Astrocyte of the hippocampus (primary cell): Measurements from ENCODE around the gene FDXACB1.
A peak's percentile ranks its signal among the peaks of the same experiment; 100 is the strongest.

Experiments
- DNase-seq: peaks from one replicate; pipeline ENCODE4 v3.0.0; 2011; ENCODE audit warnings: low read depth, low spot score

The FDXACB1 gene, protein sequence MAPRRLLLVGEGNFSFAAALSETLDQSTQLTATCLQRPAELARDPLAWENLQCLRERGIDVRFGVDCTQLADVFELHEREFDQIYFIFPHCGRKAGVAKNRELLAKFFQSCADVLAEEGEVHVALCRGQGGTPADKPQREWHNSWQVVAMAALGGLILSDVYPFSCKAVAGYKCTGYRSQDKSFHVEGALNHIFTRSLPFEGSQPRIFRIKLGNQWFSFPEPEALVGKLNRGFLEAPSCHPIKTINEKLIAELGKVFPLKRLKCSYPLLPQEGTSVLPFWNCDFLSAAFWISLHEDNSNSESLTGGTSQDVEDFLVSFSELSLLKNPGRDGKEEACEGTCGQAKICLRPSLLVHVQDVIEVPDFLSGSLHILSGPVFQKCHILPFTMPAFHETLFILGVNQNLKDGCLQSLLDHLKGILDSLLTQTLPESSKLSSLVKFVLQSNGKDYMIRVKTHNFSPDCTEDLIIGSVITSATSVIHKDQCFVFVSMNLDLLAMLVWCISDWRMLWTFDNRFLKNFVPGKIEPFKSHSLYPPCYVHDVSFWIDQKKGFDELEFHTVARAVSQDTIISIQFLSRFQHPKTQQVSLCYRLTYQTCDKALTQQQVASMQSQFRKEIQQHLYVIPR

DNA sequence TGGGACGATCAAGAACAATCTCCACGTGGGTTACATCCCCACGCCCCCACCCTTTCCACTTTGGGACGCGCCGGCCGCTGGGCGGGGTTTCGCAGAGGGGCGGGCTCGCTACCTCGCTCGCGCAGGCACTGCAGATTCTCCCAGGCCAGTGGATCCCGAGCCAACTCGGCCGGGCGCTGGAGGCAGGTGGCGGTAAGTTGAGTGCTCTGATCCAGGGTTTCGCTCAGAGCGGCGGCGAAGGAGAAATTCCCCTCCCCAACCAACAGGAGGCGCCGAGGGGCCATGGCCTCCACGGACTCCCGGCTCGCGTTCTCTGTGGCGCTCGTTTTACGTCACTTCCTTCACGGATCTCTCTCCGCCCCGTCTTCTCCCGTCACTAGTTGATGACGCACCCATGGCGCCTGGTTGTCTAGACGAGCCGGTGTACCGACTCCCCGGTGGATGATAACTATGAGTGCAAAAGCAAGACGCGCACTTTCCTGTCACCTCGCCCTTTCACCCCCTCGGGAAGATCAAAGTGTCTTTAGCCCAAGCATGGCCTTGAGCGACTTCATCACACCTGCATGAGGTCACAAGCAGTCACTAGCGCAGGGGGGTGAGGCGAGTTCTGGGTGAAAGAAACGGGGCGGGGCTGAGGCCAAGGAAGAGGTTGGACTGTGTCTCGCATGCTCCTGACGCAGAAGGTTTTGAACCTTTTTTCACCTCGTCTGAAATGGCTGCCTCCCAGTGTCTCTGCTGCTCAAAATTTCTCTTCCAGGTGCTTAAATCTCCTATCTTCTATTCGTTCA is at the start of gene FDXACB1, which contains the start of gene CFAP68:
TSS of gene FDXACB1 (minus strand) at position 317 of the 788 bp plus-strand sequence. CDS start at position 284, 33 bp downstream.
TSS of gene CFAP68 (plus strand) at position 693 of the 788 bp plus-strand sequence. CDS start at position 713, 20 bp downstream.
- DNase-seq, result peak; percentile 99

DNA sequence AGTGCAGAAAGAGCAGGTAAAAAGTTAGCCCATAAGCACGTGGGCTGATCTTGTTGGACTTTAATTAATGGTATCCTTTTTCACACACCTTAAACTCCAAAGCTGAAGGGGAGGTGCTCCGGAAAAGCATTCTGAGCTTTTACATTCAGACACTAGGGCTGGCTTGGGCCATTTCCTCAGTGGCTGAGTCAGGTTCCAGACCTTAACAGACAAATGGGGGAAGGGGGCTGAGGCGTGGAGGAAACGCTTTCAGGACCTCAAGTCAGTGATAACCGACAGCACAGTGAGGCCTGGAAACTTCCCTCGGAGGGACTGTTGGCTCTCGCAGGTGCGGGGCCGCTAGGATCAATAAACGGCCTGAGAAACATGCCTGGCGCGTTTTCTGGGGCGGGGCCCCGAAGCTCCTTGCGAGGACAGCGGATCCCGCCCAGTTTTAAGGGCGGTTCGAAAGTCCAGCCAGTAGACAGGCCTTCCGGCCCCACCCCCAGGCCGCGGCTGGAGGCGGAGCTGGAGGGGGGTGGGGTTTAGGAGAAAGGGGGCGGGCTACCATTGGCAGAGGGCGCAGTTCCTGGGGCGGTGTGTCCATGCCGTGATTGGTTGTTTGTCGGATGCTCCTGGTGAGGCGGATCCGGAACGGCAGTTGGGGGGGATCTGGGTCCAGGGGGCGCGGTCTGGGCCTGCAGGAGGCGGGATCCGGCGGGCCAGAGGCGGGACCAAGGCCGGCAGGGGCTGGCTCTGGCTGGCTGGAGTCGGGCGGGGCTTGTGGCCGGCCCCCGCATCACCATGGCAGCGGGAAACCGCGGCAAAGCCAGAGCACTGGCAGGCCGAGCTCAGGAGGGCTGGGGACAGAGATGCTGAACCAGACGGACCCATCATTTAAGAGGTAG is 47.8 kb upstream of the FDXACB1 start:
- peak; percentile 99 for DNase-seq

DNA sequence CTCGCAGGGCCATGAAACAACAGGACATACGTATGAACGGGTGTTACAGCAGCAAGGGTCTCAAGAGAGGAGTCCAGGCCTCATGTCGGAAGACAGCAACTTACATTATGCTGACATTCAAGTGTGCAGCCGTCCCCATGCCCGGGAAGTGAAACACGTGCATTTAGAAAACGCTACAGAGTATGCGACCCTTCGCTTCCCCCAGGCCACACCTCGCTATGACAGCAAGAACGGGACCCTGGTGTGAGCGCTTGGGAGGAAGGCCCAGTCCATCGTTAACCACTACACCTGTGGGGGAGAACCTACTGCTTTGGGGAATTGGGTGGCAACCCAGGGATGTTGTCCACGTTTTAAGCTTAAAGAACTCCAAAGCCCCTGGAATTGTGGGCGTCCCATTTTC is 47.0 kb upstream of the FDXACB1 start:
- no peak for DNase-seq

DNA sequence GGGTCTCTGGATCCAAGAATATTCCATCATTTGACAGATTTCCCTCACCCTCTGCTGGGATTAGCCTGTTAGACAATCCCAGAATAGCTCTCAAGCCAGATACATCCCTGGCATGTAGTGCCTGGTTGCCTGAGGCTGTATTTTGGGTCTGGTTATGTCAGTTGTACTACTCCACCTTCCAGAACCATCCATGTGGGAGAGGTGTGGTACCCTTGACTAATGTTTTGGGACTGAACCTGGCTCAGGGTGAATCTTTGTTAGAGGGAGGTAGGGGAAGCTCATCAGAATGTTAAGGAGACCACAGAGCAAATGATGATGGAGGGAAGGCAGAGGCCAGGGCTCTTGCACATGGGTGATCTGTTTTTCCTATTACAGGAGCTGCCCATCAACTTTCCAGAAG is 45.0 kb upstream of the FDXACB1 start:
- DNase-seq, result no peak

DNA sequence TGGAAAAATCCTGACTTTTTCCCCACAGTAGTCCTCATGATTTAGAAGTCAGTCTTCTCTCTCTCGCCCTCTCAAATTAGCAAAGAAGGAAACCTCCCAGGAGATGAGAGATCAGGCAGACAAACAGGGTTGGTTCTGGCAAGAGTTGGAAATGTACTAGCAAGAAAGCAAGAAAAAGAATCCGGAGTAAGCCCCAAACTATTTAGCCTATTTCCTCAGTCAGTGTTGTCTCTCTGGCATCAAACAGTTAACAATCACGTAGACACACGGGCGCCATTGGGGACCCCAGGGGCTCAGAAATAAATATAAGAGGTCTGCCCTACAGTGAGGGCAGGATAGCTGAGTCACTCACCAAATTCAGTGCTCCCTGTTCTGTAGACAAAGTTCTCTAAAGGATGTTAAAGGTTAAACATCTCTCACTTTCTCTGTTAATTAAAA is 44.4 kb upstream of the FDXACB1 start:
- peak; percentile 44 for DNase-seq

DNA sequence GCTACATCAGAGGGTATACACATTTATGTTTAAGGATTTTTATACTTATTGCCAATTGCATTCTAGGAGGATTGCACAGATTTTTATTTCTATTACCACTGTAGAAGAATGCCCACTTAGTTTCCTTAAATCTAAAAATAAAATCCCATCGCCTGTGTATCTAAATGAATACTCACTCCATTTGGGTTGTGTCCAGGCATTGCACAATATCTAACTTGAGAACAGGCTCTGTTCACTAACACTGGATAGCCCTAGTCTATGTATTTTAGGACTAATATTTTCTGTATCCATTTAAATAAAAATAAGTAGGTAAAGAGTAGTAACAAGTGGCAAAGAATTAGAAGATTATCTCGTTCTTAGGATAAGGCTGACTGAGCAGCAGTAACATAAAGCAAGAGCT is 43.8 kb upstream of the FDXACB1 start:
- DNase-seq, result peak; percentile 73

DNA sequence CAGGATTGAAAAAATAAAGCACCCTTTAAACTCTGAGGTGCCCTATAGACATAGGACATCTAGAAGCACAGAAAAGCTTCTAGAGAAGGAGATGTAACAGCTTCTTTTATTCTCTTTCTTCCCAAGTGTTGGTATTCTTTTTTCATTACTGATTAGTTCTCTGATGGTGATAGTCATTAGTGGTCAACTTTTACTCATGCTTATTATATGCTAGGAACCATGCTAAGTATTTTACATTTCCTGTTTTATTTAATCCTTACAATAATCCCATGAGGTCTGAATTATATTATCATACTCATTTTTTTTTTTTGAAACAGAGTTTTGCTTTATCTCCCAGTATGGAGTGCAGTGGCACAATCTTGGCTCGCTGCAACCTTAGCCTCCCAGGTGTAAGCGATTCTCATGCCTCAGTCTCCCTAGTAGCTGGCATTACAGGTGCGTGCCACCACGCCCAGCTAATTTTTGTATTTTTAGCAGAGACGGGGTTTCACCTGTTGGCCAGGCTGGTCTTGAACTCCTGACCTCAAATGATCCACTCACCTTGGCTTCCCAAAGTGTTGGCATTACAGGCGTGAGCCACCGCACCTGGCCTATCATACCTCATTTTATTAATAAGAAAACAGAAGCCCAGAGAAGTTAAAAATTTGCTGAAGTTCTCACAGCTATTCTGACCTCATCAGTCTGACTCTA is 42.7 kb upstream of the FDXACB1 start:
- no peak for DNase-seq

DNA sequence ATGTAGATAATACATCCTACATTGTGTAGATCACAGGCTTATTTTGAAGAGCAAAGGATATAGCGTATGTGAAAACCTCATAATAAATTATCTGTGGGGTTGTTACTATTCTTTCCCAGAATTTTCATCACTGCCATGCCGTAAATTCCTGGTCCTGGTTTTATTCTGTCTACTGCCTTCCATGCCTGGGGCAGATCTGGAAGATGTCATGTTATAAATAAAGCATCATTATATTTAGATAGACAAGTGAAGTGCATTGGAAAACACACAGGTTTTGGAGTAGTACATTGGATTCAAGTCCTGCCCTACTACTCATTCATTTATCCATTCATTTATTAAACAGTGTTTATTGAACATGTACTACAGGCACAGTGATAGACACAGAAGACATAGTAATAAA is 41.9 kb upstream of the FDXACB1 start:
- DNase-seq, result no peak

DNA sequence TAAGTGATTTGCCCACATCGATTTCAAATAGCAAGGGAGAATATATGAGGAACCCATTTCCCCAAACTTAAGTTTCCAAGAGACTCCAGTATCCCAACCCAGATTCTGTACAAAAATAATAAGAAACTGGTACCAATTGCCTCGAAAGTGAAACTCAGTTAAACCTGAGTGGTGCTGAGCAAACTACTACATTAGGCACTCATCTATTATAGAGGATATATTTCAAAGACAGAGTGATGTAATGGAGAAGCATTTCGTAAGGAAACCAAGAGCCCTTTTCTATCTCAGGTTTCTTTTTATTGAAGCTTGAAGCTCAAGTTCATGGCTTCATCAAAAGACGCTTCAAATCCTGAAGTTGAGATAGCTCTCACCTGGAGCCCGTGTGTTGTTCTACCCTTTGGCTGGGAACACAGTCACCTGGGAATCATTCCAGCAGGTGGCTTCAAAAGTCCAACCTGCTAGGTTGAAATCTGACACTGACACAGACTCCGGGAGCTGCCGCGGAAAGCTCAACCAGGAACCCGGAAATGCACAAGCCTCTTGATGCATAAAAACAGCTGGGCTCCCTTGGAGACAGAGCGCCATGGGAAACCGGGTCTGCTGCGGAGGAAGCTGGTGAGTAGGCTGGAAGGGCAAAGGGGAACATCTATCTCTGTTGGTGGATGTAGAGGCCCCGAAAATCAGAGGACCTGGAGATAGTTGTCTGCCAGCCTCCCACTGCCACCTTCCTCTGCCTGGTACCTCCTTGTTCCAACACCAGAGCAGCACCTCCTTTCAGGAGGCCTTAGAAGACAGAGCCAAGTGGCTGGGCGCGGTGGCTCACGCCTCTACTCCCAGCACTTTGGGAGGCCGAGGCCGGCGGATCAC is 39.7 kb upstream of the FDXACB1 start, which contains the start of gene C11orf52:
TSS of gene C11orf52 (plus strand) at position 524 of the 867 bp plus-strand sequence. CDS start at position 584, 60 bp downstream.
- no peak for DNase-seq

DNA sequence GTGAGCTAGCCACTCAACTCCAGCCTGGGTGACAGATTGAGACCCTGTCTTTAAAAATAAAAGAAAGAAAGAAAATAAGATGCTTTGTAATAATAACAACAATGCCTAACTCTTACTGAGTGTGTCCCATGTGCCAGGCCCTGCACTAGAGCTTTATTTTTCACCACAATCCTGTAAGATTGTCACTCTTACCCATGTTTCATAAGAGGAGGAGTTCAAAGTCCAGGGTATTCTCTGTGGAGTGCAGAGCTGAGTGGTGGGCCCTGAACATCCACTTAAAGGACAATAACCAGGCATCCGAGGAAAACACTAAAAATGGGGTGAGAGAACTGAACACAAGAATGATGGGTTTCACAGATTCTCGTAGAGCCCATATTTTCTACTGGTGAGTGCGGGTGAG is 38.8 kb upstream of the FDXACB1 start:
- DNase-seq, result no peak

DNA sequence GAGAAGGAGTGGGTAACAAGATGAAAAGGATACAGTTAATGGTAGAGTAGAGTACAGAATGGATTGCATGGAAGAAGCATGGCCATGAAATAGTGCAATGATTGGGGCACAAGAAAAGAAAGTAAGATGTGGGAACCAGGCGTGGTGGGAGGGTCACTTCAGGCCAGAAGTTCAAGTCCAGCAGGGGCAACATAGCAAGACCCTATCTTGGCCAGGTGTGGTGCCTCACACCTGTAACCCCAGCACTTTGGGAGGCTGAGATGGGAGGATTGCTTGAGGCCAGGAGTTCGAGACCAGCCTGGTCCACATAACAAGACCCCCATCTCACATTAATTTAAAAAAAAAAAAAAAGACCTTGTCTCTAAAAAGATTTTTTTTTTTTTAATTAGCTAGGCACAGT is 38.3 kb upstream of the FDXACB1 start:
- DNase-seq, result no peak

DNA sequence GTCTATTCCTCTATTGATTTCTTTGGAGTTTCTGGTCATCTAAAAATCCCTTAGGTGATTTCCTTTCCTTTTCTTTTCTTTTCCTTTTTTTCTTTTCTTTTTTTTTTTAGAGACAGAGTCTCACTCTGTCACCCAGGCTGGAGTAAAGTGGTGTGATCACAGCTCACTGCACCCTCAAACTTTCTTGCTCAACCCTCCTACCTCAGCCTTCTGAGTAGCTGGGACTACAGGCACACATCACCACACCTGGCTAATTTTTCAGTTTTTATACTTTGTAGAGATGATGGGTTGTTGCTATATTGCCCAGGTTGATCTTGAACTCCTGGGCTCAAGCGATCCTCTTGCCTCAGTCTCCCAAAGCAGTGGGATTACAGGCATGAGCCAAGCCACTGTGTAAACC is 37.8 kb upstream of the FDXACB1 start:
- no peak for DNase-seq

DNA sequence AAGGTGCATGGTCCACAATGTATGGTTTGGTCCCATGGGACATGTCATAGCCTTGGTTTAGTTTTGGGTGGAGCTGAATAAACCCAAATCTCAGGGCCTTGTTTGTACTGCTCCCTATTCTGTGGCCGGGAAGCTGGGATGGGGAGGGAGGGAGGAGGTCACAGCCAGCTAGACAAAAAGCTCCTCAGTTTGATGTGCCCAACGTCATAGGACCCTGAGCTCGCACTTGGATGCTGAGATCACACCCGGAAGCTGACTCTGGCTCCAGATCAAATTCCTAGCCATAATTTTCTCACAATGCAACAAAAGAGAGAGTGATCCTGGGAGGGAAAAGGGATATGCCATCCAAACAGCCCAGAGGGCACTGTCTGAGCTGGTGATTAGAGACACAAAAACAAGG is 35.0 kb upstream of the FDXACB1 start:
- DNase-seq, result peak; percentile 89

DNA sequence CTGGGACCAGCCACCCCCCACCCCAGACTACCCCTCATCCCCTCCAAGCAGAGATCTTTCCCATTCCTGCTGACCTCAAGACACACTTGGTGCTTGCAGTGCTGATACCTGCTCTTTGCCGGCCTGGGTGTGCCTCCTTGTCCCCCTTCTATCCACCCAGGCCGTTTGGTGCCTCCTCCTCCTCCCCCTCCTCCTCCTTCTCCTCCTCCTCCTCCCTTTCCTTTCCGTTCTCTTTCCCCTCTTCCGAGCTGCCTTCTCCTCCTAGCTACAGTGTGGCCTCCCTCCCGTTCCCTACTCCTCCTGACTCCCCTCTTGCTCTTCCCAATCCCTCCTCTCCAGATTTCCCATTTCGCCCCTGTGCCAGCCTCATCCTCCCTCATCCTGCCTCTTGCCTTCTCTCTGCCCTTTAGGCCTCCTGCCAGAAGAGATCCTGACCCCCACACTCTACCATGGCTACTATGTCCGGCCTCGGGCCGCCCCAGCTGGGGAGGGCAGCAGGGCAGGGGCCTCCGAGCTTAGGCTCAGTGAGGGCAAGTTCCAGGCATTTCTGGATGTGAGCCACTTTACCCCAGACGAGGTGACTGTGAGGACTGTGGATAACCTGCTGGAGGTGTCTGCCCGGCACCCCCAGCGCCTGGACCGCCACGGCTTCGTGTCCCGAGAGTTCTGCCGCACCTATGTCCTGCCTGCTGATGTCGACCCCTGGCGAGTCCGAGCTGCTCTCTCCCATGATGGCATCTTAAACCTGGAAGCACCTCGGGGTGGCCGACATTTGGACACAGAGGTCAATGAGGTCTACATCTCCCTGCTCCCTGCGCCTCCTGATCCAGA is 34.3 kb upstream of the FDXACB1 start:
- DNase-seq, result no peak

DNA sequence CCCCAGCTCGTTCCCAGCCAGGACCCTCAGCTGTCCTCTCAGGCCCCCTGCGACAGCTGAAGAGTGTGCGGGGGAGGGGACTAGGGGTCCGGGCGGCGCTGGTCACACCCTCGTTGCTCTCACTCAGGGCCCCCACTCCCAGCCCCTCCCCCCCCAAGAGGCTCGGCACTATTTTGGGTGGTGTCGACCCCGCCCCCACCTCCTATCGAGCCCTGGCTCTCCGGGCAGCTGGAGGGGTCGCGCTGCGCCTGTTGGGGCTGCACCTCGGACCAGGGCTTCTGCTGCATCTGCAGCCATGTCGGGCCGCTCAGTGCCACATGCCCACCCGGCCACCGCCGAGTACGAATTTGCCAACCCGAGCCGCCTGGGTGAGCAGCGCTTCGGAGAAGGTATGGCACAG is 33.6 kb upstream of the FDXACB1 start, which contains the start of gene HSPB2:
TSS of gene HSPB2 (plus strand) at position 200 of the 400 bp plus-strand sequence. CDS start at position 296, 96 bp downstream.
- DNase-seq, result no peak

DNA sequence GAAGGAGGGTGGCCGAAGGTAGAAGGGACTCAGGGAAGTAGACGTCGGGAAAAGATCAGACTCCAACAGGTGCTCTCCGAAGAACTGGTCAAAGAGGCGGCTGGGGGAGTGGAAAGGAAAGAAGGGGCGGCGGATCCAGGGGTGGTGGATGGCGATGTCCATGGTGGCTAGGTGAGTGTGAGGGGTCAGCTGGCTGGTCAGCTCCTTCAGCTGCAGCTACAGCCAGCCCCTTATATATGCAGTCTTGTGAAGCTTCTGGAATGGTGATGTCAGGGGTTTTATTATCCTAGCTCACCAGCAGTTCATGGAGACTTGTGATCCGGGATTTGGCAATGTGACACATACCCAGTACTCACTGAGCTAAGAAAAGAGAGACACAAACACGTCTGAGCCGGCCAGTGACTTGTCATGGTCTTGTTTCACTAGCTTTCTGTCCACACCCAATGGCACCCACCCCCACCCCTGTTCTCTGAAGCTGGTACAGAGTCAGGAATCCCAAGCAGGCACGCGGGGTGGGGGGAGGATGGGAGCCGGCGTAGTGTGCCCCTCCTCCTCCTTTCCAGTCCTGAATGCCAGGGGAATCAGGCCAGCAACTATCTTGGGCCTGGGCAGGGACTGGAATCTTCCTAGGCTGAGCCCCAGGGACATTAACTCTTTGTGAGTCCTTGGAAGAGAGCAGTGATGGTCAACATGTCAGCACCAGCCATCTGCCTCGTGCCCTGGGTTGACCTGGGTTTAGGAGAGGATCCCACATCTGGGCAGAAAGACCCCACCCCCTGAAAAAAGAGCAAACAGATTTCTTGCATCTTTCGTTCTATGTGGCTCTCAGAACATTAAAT is 32.8 kb upstream of the FDXACB1 start, which contains the start of gene CRYAB:
TSS of gene CRYAB (minus strand) at position 208 of the 839 bp plus-strand sequence. CDS start at position 162, 46 bp downstream.
- peak; percentile 95 for DNase-seq
